ENCODE measurements around the gene COG5.

Gene COG5

DNA sequence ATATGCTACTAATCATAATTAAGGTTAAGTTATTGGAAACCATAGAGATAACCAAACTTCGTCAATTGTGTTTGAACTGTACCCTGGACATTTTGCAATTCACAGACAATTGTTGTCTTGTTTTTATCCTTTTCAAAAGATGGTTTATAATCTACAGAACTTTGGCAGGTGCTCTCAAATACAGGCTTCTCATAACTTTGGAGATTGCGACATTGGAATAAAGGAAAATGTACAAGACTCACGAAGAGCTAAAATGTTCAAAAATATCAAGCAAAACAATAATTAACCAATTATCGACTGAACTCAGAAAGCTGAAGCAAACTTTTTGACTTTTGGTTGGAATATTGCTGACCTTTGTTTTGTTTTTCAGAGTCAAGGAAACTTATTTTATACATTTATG, 182.3 kb downstream of the COG5 start:
- Mint-ChIP-seq H3K4me3 (no peak overlapping the region), H3K9me3 (no peaks in the 10 kb centered on the region), H3K27me3 (no peaks in the 10 kb centered on the region), H3K36me3 (ENCODE audit: low read depth) (peaks cover 5% of the 10 kb centered on the region), H3K27ac (no peak overlapping the region), H3K4me1 (ENCODE audit: low read depth) (no peaks in the 10 kb centered on the region)
- intact Hi-C loops (cut with micrococcal nuclease) = no loop called here

DNA sequence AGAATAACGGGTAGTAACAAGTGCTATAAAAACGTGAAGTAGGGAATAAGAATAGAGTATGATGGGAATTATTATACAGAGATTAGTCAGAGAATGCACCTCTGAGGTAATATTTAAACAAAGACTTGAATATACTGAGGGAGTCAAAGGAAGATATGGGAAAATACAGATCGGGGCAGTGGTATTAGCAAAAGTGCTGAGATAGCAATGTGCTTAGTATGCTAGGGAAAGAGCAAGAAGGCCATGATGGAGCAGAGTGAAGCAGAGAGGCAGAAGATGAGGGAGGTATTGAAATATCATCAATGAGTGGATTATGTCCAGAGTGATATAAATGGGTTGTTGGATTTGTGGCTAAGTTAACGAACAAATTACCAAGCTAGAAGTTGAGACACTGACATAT, 190.4 kb downstream of the COG5 start:
- Mint-ChIP-seq H3K36me3 (ENCODE audit: low read depth) (peaks cover 19% of the 10 kb centered on the region), H3K27me3 (no peaks in the 10 kb centered on the region), H3K9me3 (no peaks in the 10 kb centered on the region), H3K27ac (no peak overlapping the region), H3K4me3 (no peak overlapping the region), H3K4me1 (ENCODE audit: low read depth) (no peaks in the 10 kb centered on the region)
- intact Hi-C loops (cut with micrococcal nuclease) = no loop called here

DNA sequence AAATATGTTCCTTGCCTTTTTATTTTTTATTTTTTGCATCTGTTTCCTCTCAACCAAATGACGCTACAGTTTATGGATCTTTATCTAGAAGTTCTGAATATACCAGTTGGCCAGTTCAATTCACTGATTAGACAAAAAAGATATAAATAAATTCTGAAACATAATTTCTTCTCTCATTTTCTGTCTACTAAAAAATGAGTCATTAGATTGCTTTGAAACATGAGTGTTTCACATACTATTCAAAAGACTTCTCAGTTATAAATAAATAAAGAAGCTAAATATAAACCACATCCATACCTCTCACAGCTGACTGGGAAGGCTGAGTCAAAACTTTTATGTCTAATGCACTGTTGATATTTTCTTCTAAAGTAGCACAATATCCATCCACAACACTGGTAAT, 191.4 kb downstream of the COG5 start:
- Mint-ChIP-seq H3K27ac (no peak overlapping the region), H3K9me3 (no peaks in the 10 kb centered on the region), H3K36me3 (ENCODE audit: low read depth) (peaks cover 14% of the 10 kb centered on the region), H3K4me3 (no peak overlapping the region), H3K27me3 (no peaks in the 10 kb centered on the region), H3K4me1 (ENCODE audit: low read depth) (no peaks in the 10 kb centered on the region)
- intact Hi-C loops (cut with micrococcal nuclease) = no loop called here

GRCh38 chr7:107370816-107371215, 192.9 kb downstream of the COG5 start:
- intact Hi-C loops (cut with micrococcal nuclease) = no loop called here
- no peaks in the 10 kb centered on the region for H3K9me3 Mint-ChIP-seq
- no peak overlapping the region for H3K4me3 Mint-ChIP-seq
- no peaks in the 10 kb centered on the region for H3K4me1 Mint-ChIP-seq (ENCODE audit: low read depth)
- H3K27ac Mint-ChIP-seq = no peak overlapping the region
- H3K27me3 Mint-ChIP-seq = no peaks in the 10 kb centered on the region
- peaks cover 15% of the 10 kb centered on the region for H3K36me3 Mint-ChIP-seq (ENCODE audit: low read depth)

DNA sequence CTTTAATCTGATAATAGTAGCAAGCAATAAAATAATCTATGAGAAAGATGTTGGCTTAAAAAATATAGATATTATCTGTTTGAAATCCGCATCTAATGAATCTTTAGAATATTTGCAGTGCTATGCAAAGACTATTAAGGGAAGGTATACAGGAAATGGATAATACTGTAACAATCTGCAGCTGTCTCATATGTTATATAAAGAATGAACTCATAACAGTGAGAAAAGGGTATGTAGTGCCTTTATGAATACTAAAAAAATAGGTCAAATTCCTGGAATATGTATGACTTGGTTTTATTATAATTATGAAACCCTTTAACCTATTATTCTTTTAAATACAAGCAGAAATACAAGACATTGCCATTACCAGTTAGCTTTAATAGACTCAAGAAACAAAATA, 198.9 kb downstream of the COG5 start:
- Mint-ChIP-seq H3K4me3 (no peak overlapping the region), H3K27ac (no peak overlapping the region), H3K9me3 (peaks cover 11% of the 10 kb centered on the region), H3K27me3 (no peaks in the 10 kb centered on the region), H3K4me1 (ENCODE audit: low read depth) (no peaks in the 10 kb centered on the region), H3K36me3 (ENCODE audit: low read depth) (peaks cover 43% of the 10 kb centered on the region)
- intact Hi-C loops (cut with micrococcal nuclease) = no loop called here

GRCh38 chr7:107359520-107360316, 204.0 kb downstream of the COG5 start:
- H3K27me3 Mint-ChIP-seq = no peaks in the 10 kb centered on the region
- no peak overlapping the region for H3K4me3 Mint-ChIP-seq
- peaks cover 46% of the 10 kb centered on the region for H3K36me3 Mint-ChIP-seq (ENCODE audit: low read depth)
- intact Hi-C loops (cut with micrococcal nuclease) = no loop called here
- peaks cover 14% of the 10 kb centered on the region for H3K9me3 Mint-ChIP-seq
- H3K27ac Mint-ChIP-seq = no peak overlapping the region
- no peaks in the 10 kb centered on the region for H3K4me1 Mint-ChIP-seq (ENCODE audit: low read depth)

DNA sequence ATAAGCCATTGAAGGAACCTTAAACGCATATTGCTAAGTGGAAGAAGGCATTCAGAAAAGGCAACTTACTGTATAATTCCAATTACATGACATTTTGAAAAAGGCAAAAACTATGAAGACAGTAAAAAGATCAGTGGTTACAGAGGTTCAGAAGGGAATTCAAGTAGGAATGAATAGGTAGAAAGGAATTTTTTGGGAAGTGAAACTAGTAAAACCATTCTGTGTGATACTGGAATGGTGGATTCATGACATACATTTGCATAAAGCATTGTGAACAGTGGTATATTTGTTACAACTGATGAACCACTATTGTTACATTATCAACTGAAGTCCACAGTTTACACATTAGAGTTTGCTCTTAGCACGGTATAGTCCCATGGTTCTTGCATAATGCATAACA, 208.1 kb downstream of the COG5 start:
- no peak overlapping the region for H3K27ac Mint-ChIP-seq
- H3K9me3 Mint-ChIP-seq = peaks cover 11% of the 10 kb centered on the region

DNA sequence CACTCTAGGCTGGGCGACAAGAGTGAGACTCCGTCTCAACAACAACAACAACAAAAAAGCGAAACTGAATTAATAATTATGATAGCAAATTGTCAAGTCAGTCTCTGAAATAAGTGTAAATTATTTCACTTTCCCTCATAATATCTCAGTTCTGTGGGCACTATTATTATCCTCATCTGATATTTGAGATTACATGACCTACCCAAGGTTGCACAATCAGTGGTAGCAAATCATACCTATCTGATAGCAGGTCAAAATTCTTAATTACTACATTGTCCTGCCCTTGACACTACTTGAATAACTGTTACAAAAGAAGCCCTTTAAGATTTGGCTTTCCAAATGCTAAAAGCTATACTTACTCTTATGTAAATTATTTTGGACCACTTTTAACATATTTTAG, 209.1 kb downstream of the COG5 start:
- peaks cover 1% of the 10 kb centered on the region for H3K9me3 Mint-ChIP-seq
- H3K27me3 Mint-ChIP-seq = no peaks in the 10 kb centered on the region
- H3K4me3 Mint-ChIP-seq = no peak overlapping the region
- H3K36me3 Mint-ChIP-seq (ENCODE audit: low read depth) = peaks cover 12% of the 10 kb centered on the region
- intact Hi-C loops (cut with micrococcal nuclease) = no loop called here
- H3K27ac Mint-ChIP-seq = no peak overlapping the region
- no peaks in the 10 kb centered on the region for H3K4me1 Mint-ChIP-seq (ENCODE audit: low read depth)

More for the DNA sequence above, 208.1 kb downstream of the COG5 start:
- intact Hi-C loops (cut with micrococcal nuclease) = no loop called here
- Mint-ChIP-seq H3K36me3 (ENCODE audit: low read depth) (peaks cover 22% of the 10 kb centered on the region), H3K4me1 (ENCODE audit: low read depth) (no peaks in the 10 kb centered on the region), H3K4me3 (no peak overlapping the region), H3K27me3 (no peaks in the 10 kb centered on the region)

DNA sequence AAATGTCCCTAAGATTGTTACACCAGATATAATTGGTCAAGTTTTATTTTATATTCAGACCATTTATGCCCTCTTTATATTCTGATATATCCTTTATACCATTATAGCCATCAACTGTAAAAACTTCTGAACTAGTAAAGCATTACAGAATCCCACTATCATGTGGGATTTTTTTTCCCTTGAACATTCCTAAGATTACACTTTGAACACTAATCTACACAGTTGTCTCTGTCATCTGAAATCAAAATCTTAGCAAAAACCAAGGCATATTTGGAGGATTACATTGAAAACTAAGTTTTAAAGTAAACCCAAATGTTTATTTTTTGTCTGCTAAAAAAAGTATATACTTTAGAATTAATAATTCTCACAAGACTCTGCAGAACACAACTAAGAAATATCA, 210.0 kb downstream of the COG5 start:
- peaks cover 3% of the 10 kb centered on the region for H3K36me3 Mint-ChIP-seq (ENCODE audit: low read depth)
- H3K27me3 Mint-ChIP-seq = no peaks in the 10 kb centered on the region
- no peaks in the 10 kb centered on the region for H3K9me3 Mint-ChIP-seq

DNA sequence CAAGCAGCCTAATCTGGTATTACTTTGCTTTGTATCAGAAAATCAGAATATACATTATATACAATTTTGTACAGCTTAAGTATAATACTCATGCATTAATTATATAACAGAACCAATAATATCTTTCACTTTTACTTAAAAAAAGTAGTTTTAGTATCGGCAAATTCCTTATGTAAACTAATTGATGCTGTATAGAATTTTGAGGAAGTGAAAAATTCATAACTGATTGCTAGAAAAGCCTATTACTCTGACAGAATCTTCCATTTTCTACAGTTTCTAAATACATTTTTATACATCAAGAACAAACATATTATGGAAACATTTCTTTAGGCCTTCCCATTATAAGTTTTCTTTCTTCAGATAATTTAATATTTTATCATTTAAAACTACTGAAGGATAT, 217.8 kb downstream of the COG5 start:
- intact Hi-C loops (cut with micrococcal nuclease) = no loop called here
- Mint-ChIP-seq H3K4me1 (ENCODE audit: low read depth) (no peaks in the 10 kb centered on the region), H3K9me3 (no peaks in the 10 kb centered on the region), H3K4me3 (no peak overlapping the region), H3K27ac (no peak overlapping the region), H3K27me3 (no peaks in the 10 kb centered on the region), H3K36me3 (ENCODE audit: low read depth) (no peaks in the 10 kb centered on the region)

More for the DNA sequence above, 210.0 kb downstream of the COG5 start:
- intact Hi-C loops (cut with micrococcal nuclease) = no loop called here
- Mint-ChIP-seq H3K27ac (no peak overlapping the region), H3K4me3 (no peak overlapping the region), H3K4me1 (ENCODE audit: low read depth) (no peaks in the 10 kb centered on the region)

DNA sequence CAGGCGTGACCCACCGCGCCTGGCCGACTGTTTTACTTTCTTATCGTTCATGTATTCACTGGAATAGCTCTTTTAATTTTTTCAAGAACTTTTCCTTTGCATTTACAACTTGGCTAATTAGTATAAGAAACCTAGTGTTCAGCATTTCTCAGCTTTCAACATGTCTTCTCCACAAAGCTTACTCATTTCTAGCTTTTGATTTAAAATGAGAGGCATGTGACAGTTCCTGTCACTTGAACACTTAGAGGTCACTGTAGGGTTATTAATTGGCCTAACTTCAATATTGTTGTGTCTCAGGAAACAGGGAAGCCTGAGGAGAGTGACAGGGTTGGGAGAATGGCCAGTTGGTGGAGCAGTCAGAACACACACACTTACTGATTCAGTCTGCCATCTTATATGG, 218.9 kb downstream of the COG5 start:
- no peak overlapping the region for H3K4me3 Mint-ChIP-seq
- no peaks in the 10 kb centered on the region for H3K36me3 Mint-ChIP-seq (ENCODE audit: low read depth)
- no peaks in the 10 kb centered on the region for H3K27me3 Mint-ChIP-seq
- intact Hi-C loops (cut with micrococcal nuclease) = no loop called here
- no peaks in the 10 kb centered on the region for H3K4me1 Mint-ChIP-seq (ENCODE audit: low read depth)
- no peak overlapping the region for H3K27ac Mint-ChIP-seq
- no peaks in the 10 kb centered on the region for H3K9me3 Mint-ChIP-seq

GRCh38 chr7:107344286-107344685, 219.4 kb downstream of the COG5 start:
- no peaks in the 10 kb centered on the region for H3K36me3 Mint-ChIP-seq (ENCODE audit: low read depth)
- H3K27ac Mint-ChIP-seq = no peak overlapping the region
- H3K4me1 Mint-ChIP-seq (ENCODE audit: low read depth) = no peaks in the 10 kb centered on the region
- H3K4me3 Mint-ChIP-seq = no peak overlapping the region
- H3K9me3 Mint-ChIP-seq = no peaks in the 10 kb centered on the region
- intact Hi-C loops (cut with micrococcal nuclease) = no loop called here
- no peaks in the 10 kb centered on the region for H3K27me3 Mint-ChIP-seq

- no peak overlapping the region for H3K4me3 Mint-ChIP-seq
- H3K36me3 Mint-ChIP-seq (ENCODE audit: low read depth) = no peaks in the 10 kb centered on the region
- no peaks in the 10 kb centered on the region for H3K9me3 Mint-ChIP-seq
- H3K4me1 Mint-ChIP-seq (ENCODE audit: low read depth) = peaks cover 3% of the 10 kb centered on the region
- H3K27me3 Mint-ChIP-seq = no peaks in the 10 kb centered on the region
- intact Hi-C loops (cut with micrococcal nuclease) = no loop called here
- no peak overlapping the region for H3K27ac Mint-ChIP-seq
Measured at GRCh38 chr7:107338080-107338479, 225.6 kb downstream of the COG5 start.

GRCh38 chr7:107332488-107333269, 231.0 kb downstream of the COG5 start:
- Mint-ChIP-seq H3K27me3 (no peaks in the 10 kb centered on the region), H3K36me3 (ENCODE audit: low read depth) (no peaks in the 10 kb centered on the region), H3K9me3 (no peaks in the 10 kb centered on the region), H3K4me1 (ENCODE audit: low read depth) (peaks cover 13% of the 10 kb centered on the region), H3K4me3 (peak overlapping the region; percentile 8), H3K27ac (peak overlapping the region; percentile 21)
- intact Hi-C loops (cut with micrococcal nuclease) = no loop called here

All from dendritic cell treated with granulocyte-macrophage colony-stimulating factor and Interleukin-4, amounts not matched to agents 40 ng/mL and 50 ng/mL, for 4 days (primary cell).